Smooth muscle cell of the brain vasculature (primary cell): Measurements from ENCODE around the gene SLC39A5.
"Not testable (repeated sequence)": the region's sequence is repeated elsewhere in the genome, so short reads cannot be mapped to it uniquely, and the experiment has no call there.

Experiments
- DNase-seq: peaks from one replicate; pipeline ENCODE4 v3.0.0-alpha.2; 2012; ENCODE audit warnings: low read depth, low spot score

Gene SLC39A5

GRCh38 chr12:56278905-56279304 lies 49.1 kb downstream of the SLC39A5 start:
- no peak for DNase-seq

- DNase-seq: no peak
Observed at GRCh38 chr12:56280849-56281248, 51.0 kb downstream of the SLC39A5 start.

- no peak for DNase-seq
Observed at GRCh38 chr12:56282030-56282429, 52.2 kb downstream of the SLC39A5 start.

- no peak for DNase-seq
Observed at GRCh38 chr12:56282579-56282978, 52.7 kb downstream of the SLC39A5 start.

- DNase-seq: not testable (repeated sequence)
Observed at GRCh38 chr12:56284263-56284662, 54.4 kb downstream of the SLC39A5 start.

- DNase-seq: no peak
Observed at GRCh38 chr12:56286044-56286830, 56.4 kb downstream of the SLC39A5 start.
